ENCODE measurements around the gene HEPACAM2. TPM values are rescaled to one million over a fixed set of nuclear protein-coding genes. Genes with fewer than 3 reads are reported as not detected.

Gene HEPACAM2
- total and polyA plus RNA-seq, 2 experiments from 2014 or later = 14.0 to 15.7 TPM

DNA sequence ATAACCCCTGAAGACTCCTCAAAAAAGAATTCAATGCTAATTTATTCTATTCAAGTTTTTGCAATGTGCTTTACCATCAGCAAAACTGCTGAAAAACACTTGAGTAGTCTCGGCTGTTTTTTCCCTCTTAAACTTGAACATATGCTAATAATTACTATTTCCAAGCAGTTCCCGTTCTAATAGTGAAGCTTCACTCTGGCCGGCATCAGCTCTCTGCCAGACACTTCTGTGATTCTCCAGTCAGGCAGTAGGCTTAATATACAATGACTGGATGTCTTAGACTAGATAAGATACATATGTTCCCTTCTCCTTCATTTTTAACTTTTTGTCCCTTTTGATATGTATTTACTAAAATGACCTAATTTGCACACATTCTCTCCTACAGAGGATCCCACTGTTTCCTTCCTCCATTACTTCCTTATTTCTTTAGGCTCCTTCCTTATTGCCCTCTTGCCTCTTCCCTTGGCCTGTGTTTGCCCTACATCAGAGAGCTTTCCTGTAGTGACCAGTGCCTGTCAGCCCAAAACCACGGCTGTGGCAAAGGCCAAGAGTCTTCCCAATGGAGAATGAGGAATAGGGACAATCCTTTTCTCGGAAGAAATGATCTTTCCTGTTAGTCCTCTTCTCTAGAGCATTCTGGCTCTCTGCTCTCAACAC lies 23.5 kb downstream of the HEPACAM2 start:
- TF ChIP-seq, protein P1, sequence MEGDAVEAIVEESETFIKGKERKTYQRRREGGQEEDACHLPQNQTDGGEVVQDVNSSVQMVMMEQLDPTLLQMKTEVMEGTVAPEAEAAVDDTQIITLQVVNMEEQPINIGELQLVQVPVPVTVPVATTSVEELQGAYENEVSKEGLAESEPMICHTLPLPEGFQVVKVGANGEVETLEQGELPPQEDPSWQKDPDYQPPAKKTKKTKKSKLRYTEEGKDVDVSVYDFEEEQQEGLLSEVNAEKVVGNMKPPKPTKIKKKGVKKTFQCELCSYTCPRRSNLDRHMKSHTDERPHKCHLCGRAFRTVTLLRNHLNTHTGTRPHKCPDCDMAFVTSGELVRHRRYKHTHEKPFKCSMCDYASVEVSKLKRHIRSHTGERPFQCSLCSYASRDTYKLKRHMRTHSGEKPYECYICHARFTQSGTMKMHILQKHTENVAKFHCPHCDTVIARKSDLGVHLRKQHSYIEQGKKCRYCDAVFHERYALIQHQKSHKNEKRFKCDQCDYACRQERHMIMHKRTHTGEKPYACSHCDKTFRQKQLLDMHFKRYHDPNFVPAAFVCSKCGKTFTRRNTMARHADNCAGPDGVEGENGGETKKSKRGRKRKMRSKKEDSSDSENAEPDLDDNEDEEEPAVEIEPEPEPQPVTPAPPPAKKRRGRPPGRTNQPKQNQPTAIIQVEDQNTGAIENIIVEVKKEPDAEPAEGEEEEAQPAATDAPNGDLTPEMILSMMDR (IDR thresholded peaks at IDR 0.05; ENCODE audit: poor library complexity) = no peak
- TF ChIP-seq EZH2phosphoT487 (IDR thresholded peaks at IDR 0.05; ENCODE audit: low read depth, severe bottlenecking, unreplicated experiment) (no peak), EZH2 (IDR thresholded peaks at IDR 0.05; ENCODE audit: borderline replicate concordance) (no peak)
- Histone ChIP-seq H3K36me3 (replicated peaks; ENCODE audit: insufficient read depth, low read depth) (no peaks in the 10 kb centered on the region), H3K4me3 (no peak overlapping the region), H3K9me2 (replicated peaks; ENCODE audit: insufficient read depth) (no peaks in the 10 kb centered on the region), H2AFZ (no peak overlapping the region), H4K20me1 (ENCODE audit: insufficient read depth, poor library complexity, severe bottlenecking) (no peaks in the 10 kb centered on the region), H3K9me3 (ENCODE audit: low read depth) (no peaks in the 10 kb centered on the region), H3K27me3 (no peaks in the 10 kb centered on the region), H3K4me2 (no peak overlapping the region), H3K79me2 (no peaks in the 10 kb centered on the region), H3K27ac (peak overlapping the region; percentile 82), H3K4me1 (ENCODE audit: insufficient read depth) (peaks cover 23% of the 10 kb centered on the region)
- WGBS (ENCODE audit: low lambda C conversion rate, missing lambda C conversion rate) = 74% methylated on average over 5 of the region's 5 CpGs
- no peak for DNase-seq (ENCODE audit: low spot score)

DNA sequence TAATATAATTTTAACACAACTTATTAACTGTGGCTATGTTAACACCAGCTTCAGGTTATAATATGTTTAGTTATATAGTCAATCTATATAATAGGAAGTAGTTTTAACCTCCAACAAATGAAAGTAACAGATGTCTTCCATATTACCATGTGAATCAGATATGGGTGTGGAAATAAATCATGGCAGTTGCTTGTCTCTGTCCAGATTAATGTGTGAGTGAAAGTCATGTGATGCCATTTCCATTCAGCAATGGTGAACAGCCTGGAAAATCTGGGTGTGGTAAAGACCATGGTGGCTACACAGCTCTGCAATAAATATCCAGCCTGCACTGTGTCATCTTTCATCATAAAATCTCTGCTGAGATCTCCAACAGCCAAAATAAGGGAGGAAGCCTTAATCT lies 27.8 kb downstream of the HEPACAM2 start:
- no peak overlapping the region for H2AFZ ChIP-seq
- no peak overlapping the region for H3K27ac ChIP-seq
- H3K9me3 ChIP-seq (ENCODE audit: low read depth) = no peaks in the 10 kb centered on the region
- no peaks in the 10 kb centered on the region for H4K20me1 ChIP-seq (ENCODE audit: insufficient read depth, poor library complexity, severe bottlenecking)
- H3K4me1 ChIP-seq (ENCODE audit: insufficient read depth) = peaks cover 12% of the 10 kb centered on the region
- H3K79me2 ChIP-seq = no peaks in the 10 kb centered on the region
- DNase-seq (ENCODE audit: low spot score) = no peak
- H3K36me3 ChIP-seq (replicated peaks; ENCODE audit: insufficient read depth, low read depth) = no peaks in the 10 kb centered on the region
- H3K27me3 ChIP-seq = no peaks in the 10 kb centered on the region
- no peak overlapping the region for H3K4me2 ChIP-seq
- TF ChIP-seq EZH2phosphoT487 (IDR thresholded peaks at IDR 0.05; ENCODE audit: low read depth, severe bottlenecking, unreplicated experiment) = no peak
- no peak for TF ChIP-seq EZH2 (IDR thresholded peaks at IDR 0.05; ENCODE audit: borderline replicate concordance)
- TF ChIP-seq, protein P1 (IDR thresholded peaks at IDR 0.05; ENCODE audit: poor library complexity) = no peak
- H3K4me3 ChIP-seq = no peak overlapping the region
- H3K9me2 ChIP-seq (replicated peaks; ENCODE audit: insufficient read depth) = no peaks in the 10 kb centered on the region

DNA sequence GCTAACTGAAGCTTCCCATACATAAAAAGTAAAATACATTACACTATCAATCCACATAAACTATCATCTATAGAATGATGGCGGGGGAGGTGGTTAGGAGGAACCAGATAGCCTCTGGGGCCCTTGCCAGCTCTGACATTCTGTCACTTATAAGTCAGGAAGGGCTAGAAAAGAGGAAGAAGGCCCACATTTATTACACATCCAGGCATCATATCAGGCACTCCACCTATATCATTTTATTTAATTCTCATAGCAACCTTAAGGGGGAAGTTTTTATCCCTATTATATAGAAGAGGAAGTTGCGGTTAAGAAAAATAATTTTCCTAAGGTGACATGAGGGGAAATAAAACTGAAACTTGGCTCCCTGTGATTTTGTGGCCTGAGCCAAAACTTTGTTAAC lies 29.9 kb downstream of the HEPACAM2 start:
- Histone ChIP-seq H3K27ac (no peak overlapping the region), H3K4me2 (no peak overlapping the region), H3K4me1 (ENCODE audit: insufficient read depth) (no peaks in the 10 kb centered on the region), H3K36me3 (replicated peaks; ENCODE audit: insufficient read depth, low read depth) (no peaks in the 10 kb centered on the region), H3K9me3 (ENCODE audit: low read depth) (no peaks in the 10 kb centered on the region), H3K4me3 (no peak overlapping the region), H3K9me2 (replicated peaks; ENCODE audit: insufficient read depth) (no peaks in the 10 kb centered on the region), H4K20me1 (ENCODE audit: insufficient read depth, poor library complexity, severe bottlenecking) (no peaks in the 10 kb centered on the region), H3K79me2 (no peaks in the 10 kb centered on the region), H3K27me3 (no peaks in the 10 kb centered on the region), H2AFZ (no peak overlapping the region)
- TF ChIP-seq EZH2phosphoT487 (IDR thresholded peaks at IDR 0.05; ENCODE audit: low read depth, severe bottlenecking, unreplicated experiment) = no peak
- TF ChIP-seq, protein P1 (IDR thresholded peaks at IDR 0.05; ENCODE audit: poor library complexity) = no peak
- no peak for TF ChIP-seq EZH2 (IDR thresholded peaks at IDR 0.05; ENCODE audit: borderline replicate concordance)
- 90% methylated on average over 2 of the region's 2 CpGs for WGBS (ENCODE audit: low lambda C conversion rate, missing lambda C conversion rate)
- DNase-seq (ENCODE audit: low spot score) = no peak

Data from hepatocyte (in vitro differentiated cells).